Natural killer cell treated with Interleukin-12 subunit alpha and Interleukin-12 subunit beta and Interleukin-15 and Interleukin-18, amount 100 ng/mL, for 72 hours (primary cell): ENCODE results near the gene DAGLA. TPM values are rescaled to one million over a fixed set of nuclear protein-coding genes. Genes with fewer than 3 reads are reported as not detected.
"Not testable (repeated sequence)": the region's sequence is repeated elsewhere in the genome, so short reads cannot be mapped to it uniquely, and the experiment has no call there.

Experiments
- ATAC-seq, 2 donors: fragments of 150-1000 bp; cut with Tn5 transposase in 1 of 2; sonication (Bioruptor Pico), chemical (Tn5 transposase) in 1 of 2; 2 replicates each; pipeline ENCODE4 v1.10.0; 2021
- DNase-seq: peaks from one replicate; pipeline ENCODE4 v3.0.0; 2022; ENCODE audit warnings: low spot score
- H3K27ac Mint-ChIP-seq, 2 donors: 1 replicate in 1 of 2; 2 replicates in 1 of 2; pipeline ENCODE4 v1.8.0; 2022; ENCODE audit warnings: mixed read lengths in 2 of 2, mild to moderate bottlenecking in 1 of 2, moderate library complexity in 1 of 2
- H3K27me3 Mint-ChIP-seq, 2 donors: 1 replicate in 1 of 2; 2 replicates in 1 of 2; pipeline ENCODE4 v1.8.0; 2022; ENCODE audit warnings: mixed read lengths in 2 of 2
- H3K36me3 Mint-ChIP-seq: one replicate; pipeline ENCODE4 v1.8.0; 2022; ENCODE audit warnings: mixed read lengths
- H3K4me1 Mint-ChIP-seq, 2 donors: 1 replicate in 1 of 2; 2 replicates in 1 of 2; pipeline ENCODE4 v1.8.0; 2022; ENCODE audit warnings: low read depth in 2 of 2, mixed read lengths in 2 of 2, mild to moderate bottlenecking in 1 of 2
- H3K4me3 Mint-ChIP-seq: one replicate; pipeline ENCODE4 v1.8.0; 2022; ENCODE audit warnings: mixed read lengths
- H3K9me3 Mint-ChIP-seq: 2 replicates; pipeline ENCODE4 v1.8.0; 2022; ENCODE audit warnings: mixed read lengths
- total RNA-seq, 2 donors: library from RNA; stranded (reverse); gene quantifications; one replicate each; pipeline ENCODE4 v1.2.3, GENCODE V29; 2022

The DAGLA gene
- total RNA-seq, 2 donors from 2014 or later = 0.08 to 0.10 TPM

GRCh38 chr11:61655266-61656159 lies 24.7 kb upstream of the DAGLA start:
- DNase-seq, H3K4me3 Mint-ChIP-seq, H3K27ac Mint-ChIP-seq, ATAC-seq, H3K9me3 Mint-ChIP-seq, H3K36me3 Mint-ChIP-seq, H3K4me1 Mint-ChIP-seq: not testable (repeated sequence)
- peaks cover 16 to 19% of the 10 kb centered on the region in 2 donors for H3K27me3 Mint-ChIP-seq

- Mint-ChIP-seq H3K4me1 (no peaks in the 10 kb centered on the region), H3K36me3 (no peaks in the 10 kb centered on the region), H3K27me3 (peaks cover 16 to 19% of the 10 kb centered on the region in 2 donors), H3K27ac (no peak overlapping the region), H3K9me3 (no peaks in the 10 kb centered on the region), H3K4me3 (no peak overlapping the region)
- DNase-seq (no peak), ATAC-seq (peak in 1 of 2 donors; percentile 46)
Observed at GRCh38 chr11:61656347-61657077, 23.7 kb upstream of the DAGLA start.

- Mint-ChIP-seq H3K4me3 (no peak overlapping the region), H3K9me3 (no peaks in the 10 kb centered on the region), H3K36me3 (no peaks in the 10 kb centered on the region), H3K27ac (no peak overlapping the region), H3K4me1 (no peaks in the 10 kb centered on the region), H3K27me3 (peaks cover 9 to 14% of the 10 kb centered on the region in 2 donors)
- DNase-seq = no peak
- ATAC-seq = no peak
Observed at GRCh38 chr11:61657566-61658290, 22.5 kb upstream of the DAGLA start.

GRCh38 chr11:61659413-61660196 lies 20.6 kb upstream of the DAGLA start:
- Mint-ChIP-seq H3K9me3 (no peaks in the 10 kb centered on the region), H3K36me3 (no peaks in the 10 kb centered on the region), H3K27me3 (peaks cover 0 to 6% of the 10 kb centered on the region in 2 donors), H3K4me3 (no peak overlapping the region), H3K27ac (no peak overlapping the region), H3K4me1 (no peaks in the 10 kb centered on the region)
- DNase-seq (no peak), ATAC-seq (no peak)

GRCh38 chr11:61660997-61661396 lies 19.2 kb upstream of the DAGLA start:
- H3K27me3 Mint-ChIP-seq, ATAC-seq, H3K36me3 Mint-ChIP-seq, H3K27ac Mint-ChIP-seq, H3K4me1 Mint-ChIP-seq, DNase-seq, H3K9me3 Mint-ChIP-seq, H3K4me3 Mint-ChIP-seq: not testable (repeated sequence)

- Mint-ChIP-seq H3K27me3 (peaks cover 6 to 9% of the 10 kb centered on the region in 2 donors), H3K27ac (no peak overlapping the region), H3K4me1 (no peaks in the 10 kb centered on the region), H3K4me3 (no peak overlapping the region), H3K36me3 (no peaks in the 10 kb centered on the region), H3K9me3 (no peaks in the 10 kb centered on the region)
- no peak for ATAC-seq
- DNase-seq = no peak
Observed at GRCh38 chr11:61666684-61667297, 13.4 kb upstream of the DAGLA start.

- Mint-ChIP-seq H3K9me3 (no peaks in the 10 kb centered on the region), H3K36me3 (no peaks in the 10 kb centered on the region), H3K27ac (no peak overlapping the region), H3K4me1 (no peaks in the 10 kb centered on the region), H3K4me3 (no peak overlapping the region), H3K27me3 (peaks cover 6 to 9% of the 10 kb centered on the region in 2 donors)
- no peak for ATAC-seq
- DNase-seq = no peak
Observed at GRCh38 chr11:61667684-61668305, 12.4 kb upstream of the DAGLA start.

- Mint-ChIP-seq H3K36me3 (no peaks in the 10 kb centered on the region), H3K27ac (no peak overlapping the region), H3K27me3 (peaks cover 15 to 23% of the 10 kb centered on the region in 2 donors), H3K4me3 (no peak overlapping the region), H3K4me1 (no peaks in the 10 kb centered on the region), H3K9me3 (no peaks in the 10 kb centered on the region)
- DNase-seq (no peak), ATAC-seq (no peak)
Observed at GRCh38 chr11:61669417-61669816, 10.8 kb upstream of the DAGLA start.

GRCh38 chr11:61670626-61671025 lies 9.6 kb upstream of the DAGLA start:
- Mint-ChIP-seq H3K9me3 (no peaks in the 10 kb centered on the region), H3K27me3 (peaks cover 16 to 30% of the 10 kb centered on the region in 2 donors), H3K4me3 (no peak overlapping the region), H3K4me1 (no peaks in the 10 kb centered on the region), H3K27ac (no peak overlapping the region), H3K36me3 (no peaks in the 10 kb centered on the region)
- DNase-seq (no peak), ATAC-seq (no peak)

- Mint-ChIP-seq H3K36me3 (no peaks in the 10 kb centered on the region), H3K4me3 (no peak overlapping the region), H3K4me1 (no peaks in the 10 kb centered on the region), H3K27me3 (peaks cover 16 to 38% of the 10 kb centered on the region in 2 donors), H3K9me3 (no peaks in the 10 kb centered on the region), H3K27ac (no peak overlapping the region)
- no peak for DNase-seq
- no peak for ATAC-seq
Observed at GRCh38 chr11:61671527-61671926, 8.7 kb upstream of the DAGLA start.

- not testable (repeated sequence) for H3K4me1 Mint-ChIP-seq, H3K9me3 Mint-ChIP-seq, H3K27ac Mint-ChIP-seq, H3K4me3 Mint-ChIP-seq, ATAC-seq, H3K36me3 Mint-ChIP-seq, DNase-seq
- H3K27me3 Mint-ChIP-seq = peaks cover 22 to 47% of the 10 kb centered on the region in 2 donors
Observed at GRCh38 chr11:61673946-61674467, 6.2 kb upstream of the DAGLA start.

GRCh38 chr11:61675826-61676225 lies 4.4 kb upstream of the DAGLA start:
- no peak overlapping the region for H3K4me3 Mint-ChIP-seq
- H3K4me1 Mint-ChIP-seq = peaks cover 0 to 2% of the 10 kb centered on the region in 2 donors
- H3K27ac Mint-ChIP-seq = no peak overlapping the region
- no peaks in the 10 kb centered on the region for H3K36me3 Mint-ChIP-seq
- H3K27me3 Mint-ChIP-seq = peaks cover 20 to 40% of the 10 kb centered on the region in 2 donors
- ATAC-seq = no peak
- no peak for DNase-seq
- H3K9me3 Mint-ChIP-seq = no peaks in the 10 kb centered on the region
